NCI-H446 treated with DMSO at 0.1 percent for 48 hours (cell line): ENCODE data around the gene PDE10A.

Experiments
- DNase-seq: peaks from one replicate; lab custom pipeline; 2025; lab: John Stamatoyannopoulos, UW

PDE10A gene

DNA sequence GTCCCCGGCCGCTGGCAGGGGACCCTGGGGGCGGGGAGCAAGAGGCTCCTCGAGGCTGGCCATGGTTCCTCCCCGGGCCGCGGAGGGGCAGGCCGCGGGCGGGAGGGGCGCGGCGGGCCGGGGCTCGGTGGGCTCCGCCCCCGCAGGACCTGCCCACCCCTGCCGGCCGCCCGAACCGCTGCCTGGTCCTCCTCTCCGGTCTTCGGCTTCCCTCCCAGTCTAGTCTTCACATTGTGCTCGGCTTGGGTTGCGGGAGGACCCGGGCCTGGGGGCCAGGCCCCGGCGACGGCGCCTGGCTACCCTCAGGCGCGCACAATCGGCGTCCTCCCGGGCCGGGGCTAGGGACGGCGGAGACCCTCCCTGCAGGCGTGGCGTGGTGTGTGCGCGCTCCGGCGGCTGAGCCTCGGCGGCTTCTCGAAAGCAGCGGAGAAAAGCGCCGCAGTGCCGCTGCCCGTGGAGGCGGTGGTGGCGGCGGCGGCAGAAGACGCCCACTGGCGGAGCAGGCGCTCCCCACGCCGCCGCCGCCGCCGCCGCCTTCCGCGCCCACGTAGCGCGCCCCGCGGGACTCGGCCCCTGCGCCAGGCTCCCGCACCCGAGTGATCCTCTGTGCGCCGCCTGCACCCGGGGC, at the start of gene PDE10A:
TSS of gene PDE10A (minus strand) at position 493 of the 628 bp plus-strand sequence. CDS start at position 63, 430 bp downstream.
- no peak for DNase-seq

GRCh38 chr6:165708985-165709576, 46.0 kb upstream of the PDE10A start:
- DNase-seq = no peak

DNA sequence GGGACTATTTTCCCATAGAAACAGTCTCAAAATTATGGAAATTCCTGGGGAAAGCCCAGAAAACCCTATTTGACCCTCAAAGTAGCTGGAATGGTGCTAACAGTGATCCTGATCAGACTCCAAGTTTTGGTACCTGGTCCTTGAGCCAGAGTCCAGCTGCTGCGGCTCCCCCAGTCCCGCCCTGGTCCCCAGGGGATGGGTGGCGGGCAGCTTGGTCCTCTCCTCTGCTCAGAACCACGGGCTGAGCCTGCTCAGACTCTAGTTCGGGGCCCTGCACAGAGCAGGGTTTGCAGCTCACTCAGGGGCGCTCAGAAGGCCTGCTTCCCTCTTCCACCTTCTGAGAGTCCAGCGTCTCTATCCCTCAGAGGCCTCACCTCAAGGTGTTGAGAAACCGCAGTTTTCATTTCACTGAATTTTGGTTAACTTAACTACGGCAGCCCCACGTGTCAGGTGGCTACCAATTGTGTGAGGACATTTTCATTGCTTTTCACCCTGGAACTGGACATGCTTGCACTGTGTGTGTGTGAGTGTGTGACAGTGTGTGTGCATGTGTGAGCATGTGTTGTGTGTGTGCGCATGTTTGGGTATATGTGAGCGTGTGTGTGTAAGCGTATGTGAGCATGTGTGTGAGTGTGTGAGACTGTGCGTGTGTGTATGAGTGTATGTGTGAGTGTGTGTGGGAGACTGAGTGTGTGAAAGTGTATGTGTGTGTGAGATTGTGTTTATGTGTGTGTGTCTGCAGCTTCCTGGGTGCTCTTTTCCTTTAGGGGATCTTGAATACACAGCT, 44.2 kb upstream of the PDE10A start:
- no peak for DNase-seq

GRCh38 chr6:165705941-165706340, 42.9 kb upstream of the PDE10A start:
- no peak for DNase-seq

DNA sequence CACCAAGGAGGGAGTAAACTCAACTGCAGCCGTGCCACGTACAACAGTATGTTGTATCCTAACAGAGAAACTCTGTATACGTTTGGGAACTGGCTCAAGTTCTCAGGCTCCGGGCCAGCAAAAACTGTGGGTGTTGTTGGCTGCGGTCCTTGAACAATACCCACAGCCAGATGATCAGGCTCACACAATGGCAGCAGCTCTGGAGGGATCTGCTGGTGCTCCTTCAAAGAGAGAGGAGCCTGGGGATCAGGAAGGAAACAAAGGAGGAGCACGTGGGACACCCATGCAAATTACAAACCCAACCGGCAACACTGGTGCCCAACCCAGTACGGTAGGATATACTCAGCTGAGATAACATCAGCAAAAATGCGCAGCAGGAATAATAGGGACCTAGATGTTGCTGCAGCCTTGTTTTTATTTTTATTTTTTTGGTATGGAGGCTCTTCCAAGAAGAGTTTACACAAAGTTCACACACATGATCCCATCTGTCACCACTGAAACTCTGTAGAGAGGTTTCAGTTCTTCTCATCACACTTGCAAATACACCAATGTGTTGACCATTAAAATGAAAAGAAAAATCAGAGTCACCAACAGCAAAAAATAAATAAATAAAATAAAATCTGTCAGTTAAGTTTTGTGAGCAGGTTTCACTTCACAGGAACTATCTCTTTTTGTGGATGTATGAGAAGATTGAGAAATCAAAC, 41.2 kb upstream of the PDE10A start:
- no peak for DNase-seq

DNA sequence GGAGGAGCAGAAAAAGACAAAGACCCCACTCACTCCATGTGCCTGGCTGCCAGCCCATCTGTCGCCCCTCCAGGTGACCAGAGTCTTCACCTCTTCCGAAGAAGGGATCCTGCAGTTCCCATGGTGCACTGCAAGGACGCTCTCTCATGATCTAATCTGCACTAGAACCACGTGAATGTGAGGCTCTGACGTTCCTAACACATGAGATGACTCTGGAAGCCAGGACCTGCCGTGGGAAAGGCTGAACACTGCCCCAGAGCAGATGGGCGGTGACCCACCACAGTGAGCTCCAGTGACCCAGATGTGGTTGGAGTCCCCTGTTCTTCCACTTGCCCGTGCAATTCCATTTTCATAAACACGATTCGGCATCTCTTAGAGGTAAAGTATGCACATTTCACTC, 39.6 kb upstream of the PDE10A start:
- DNase-seq = no peak

DNA sequence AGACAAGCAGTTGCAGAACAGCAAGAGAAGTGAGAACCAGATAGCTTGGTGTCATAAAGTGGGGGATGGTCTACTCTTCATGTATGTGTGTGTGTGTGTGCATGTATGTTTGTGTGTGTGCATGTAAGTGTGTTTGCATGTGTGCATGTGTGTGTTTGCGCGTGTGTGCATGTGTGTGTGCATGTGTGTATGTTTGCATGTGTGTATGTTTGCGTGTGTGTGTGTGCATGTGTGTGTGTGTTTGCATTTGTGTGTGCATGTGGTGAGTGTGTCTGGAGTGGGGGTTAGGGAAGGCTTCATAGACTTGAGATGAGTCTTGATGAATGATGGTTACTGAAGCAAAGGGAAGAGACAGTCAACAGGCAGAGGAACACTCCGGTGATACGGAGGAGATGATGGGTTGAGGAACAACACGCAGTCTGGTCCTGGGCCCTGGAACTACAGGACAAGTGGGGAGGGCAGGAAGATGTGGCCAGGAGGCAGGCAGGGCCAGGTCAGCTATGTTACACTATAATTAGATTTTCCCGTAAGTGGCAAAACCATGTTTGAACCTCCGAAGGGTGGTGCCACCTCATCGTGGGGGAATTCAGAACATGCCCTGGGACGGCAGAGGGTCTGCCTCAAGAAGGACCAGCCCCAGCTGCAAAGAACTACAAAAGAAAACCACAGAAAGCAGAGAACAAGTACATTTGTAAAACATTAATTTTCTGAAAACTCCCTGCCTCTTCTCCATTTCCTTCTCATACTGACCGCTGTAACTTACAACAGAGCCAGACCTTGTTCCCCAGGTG, 38.7 kb upstream of the PDE10A start:
- no peak for DNase-seq

DNA sequence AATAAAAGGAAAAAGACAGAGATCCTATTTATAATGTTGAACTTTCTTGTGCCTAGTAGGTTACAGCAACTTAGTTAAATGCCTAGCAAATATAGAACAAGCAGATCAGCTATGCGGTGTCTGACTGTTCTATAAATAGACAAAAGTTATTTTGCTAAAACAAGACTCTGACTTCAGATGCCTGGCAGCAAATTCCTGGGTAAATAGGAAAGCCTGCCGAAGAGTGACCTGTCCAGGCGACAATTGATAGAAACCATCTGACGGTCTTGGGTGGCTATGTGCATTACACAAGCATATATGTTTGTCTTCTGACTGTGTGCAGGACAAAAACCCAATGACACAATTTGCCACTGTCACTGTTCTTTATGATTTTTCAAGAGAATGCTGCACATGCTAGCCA, 38.0 kb upstream of the PDE10A start:
- no peak for DNase-seq

- no peak for DNase-seq
These were observed 35.8 kb upstream of the PDE10A start for GRCh38 chr6:165698868-165699267.

DNA sequence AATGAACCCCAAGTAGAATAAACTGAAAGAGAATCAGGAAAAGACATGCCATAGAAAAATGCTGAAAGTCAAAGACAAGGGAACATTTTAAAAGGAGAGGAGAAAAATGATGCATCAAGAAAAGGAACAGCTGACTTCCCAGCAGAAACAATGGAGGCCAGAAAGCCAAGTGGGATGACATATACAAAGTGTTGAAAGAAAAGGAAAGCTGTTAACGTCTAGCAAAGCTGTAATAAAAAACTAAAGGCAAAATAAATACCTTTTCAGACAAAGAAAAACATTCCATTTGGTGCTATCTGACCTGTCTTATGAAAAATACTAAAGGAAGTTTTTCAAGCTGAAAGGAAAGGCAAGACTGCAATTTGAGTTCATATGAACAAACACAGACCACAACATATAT, 34.1 kb upstream of the PDE10A start:
- DNase-seq = no peak

DNA sequence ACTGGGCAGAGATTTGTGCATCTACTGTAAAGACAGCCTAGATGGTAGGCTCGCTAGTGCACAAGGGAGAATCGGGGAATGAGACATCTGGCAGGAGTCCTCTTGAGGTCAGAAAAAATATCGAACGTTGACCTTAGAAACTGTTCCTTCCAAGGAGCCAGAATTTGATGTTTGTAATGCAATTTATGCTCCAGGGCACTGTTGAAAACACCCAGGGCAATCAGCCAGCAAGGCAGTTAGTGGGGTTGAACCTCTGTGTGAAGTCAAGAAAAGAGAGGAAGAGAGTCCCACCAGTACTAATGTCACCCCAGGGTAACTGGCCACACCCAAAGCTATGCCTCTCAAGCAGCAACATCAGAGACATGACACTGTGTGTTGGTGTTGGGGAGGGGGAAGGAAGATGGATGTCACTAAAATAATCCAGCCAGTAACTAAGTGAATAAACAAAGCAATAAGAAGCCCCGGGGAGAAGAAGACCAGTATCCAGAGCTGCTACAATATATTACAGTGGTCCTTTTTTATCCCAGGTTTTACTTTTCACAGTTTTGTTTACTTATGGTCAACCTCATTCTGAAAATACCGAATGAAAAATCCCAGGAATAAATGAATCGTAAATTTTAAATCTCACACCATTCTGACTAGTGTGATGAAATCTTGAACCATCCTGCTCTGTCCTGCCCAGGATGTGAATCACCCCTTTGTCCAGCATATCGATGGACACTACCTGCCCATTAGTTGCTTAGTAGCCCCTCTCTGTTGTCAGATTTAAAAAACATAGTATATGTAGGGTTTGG, 32.9 kb upstream of the PDE10A start:
- DNase-seq = no peak

DNA sequence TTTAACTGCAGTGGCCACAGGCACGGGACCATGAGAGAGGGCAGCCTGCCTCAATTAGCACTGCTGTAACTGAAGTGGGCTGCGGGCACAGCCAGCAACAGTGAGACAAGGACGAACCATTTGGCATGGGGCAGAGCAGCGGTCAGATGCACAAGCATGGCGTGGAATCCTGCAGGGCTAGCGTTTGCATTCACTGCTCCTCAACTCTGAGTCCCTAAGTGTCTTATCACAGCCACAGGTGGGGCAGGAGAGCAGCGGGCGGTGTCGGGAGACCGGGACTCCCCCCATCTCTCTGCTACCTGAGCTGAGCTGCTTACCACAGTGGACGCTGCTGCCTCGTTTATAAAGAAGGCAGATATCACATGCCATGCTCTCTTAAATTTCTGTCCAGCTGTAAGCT, 31.3 kb upstream of the PDE10A start:
- DNase-seq = no peak

- no peak for DNase-seq
These were observed 29.1 kb upstream of the PDE10A start for GRCh38 chr6:165692106-165692653.

DNA sequence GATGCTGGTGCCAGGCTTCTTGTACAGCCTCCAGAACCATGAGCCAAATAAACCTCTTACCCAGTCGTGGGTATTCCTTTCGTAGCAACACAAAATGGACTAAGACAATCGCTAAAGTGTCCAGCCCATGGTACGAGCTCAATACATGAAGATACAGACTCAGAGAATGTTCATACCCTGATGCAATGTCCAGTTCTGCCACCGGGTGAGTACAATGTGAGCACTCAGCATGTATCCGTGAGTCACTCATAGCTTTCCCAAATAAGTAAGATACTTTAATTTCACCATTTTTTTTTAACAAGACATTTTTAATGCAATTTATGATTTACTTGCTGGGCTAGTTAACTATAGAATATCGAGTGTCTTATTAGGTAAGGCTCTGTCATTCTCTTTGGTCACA, 26.7 kb upstream of the PDE10A start:
- DNase-seq = no peak

GRCh38 chr6:165686596-165687365, 23.7 kb upstream of the PDE10A start:
- no peak for DNase-seq

DNA sequence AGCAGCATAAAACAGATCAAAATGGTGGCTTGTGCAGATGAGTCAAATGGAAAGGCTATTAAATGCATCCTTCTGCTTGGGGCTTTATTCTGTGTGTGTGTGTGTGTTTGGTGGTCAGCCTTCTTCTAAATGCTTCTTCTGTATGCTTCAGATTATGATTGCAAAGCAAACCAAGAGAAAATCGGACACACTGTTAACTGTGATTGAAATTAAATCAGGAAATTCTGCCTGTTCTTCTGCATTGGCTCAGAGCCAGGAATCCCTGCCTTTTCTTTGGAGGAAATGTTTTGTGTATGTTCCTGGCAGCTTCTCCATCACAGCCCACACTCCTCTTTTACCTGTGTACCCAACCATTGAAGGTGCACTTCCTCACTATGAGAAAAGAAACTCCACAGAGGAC, 22.3 kb upstream of the PDE10A start:
- no peak for DNase-seq

GRCh38 chr6:165684333-165684732, 21.3 kb upstream of the PDE10A start:
- no peak for DNase-seq

DNA sequence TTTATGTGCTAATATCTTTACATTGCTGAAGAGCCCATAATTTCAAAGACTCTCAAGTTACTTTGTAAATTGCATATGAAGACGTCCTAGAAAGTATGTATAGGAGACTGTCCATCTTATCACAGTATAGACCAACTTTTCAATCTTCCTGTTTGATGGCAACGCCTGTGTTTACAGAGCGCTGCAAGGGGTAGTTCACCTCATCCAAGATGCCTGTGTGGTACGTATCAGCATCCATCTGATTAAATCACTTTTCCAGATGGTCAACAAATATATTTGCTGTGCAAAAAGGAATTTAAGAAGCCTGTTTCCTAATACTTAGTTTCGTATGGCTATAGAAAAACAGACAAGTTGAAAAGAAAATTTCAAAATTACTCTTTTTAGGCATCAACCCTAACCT, 17.9 kb upstream of the PDE10A start:
- DNase-seq = no peak

DNA sequence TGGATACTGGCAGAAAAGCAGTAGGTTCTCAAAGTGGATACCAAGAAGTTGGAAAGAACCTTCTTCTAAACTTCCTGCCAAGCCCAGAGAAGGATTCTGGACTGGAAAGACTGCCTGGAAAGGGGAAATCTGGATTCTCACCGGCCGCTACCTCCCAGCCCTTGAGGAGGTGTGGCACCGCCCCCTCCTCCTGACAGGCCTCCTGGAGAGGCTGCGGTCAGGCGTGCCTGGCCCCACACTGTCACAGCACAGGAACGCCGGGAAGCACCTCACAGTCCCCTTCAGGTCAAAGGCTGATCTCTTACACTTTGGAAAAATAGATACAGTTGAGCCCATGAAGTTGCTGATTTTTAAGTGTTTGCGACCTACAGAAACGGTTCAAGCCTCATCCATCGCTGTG, 16.3 kb upstream of the PDE10A start:
- no peak for DNase-seq

DNA sequence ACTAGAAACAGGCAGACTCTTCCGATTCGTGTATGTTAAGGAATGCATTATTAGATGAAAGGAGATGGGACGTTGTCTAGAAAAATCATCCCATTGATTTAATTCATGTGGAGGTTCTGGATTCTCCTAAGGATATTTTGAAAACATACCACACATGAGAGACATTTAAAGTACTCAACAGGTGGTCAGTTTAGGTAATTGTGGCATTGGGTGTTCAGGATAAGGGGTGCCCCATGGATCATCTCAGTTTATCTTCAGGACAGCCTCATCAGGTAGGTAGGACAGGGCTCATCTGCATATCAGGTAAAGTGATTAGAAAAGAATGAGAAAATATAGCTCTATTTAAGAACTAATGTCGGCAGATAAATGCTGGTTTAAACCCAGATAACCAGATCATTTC, 15.9 kb upstream of the PDE10A start:
- no peak for DNase-seq
